LNCAP (cell line): ENCODE data around the gene TLE3.

ENCODE experiments used
- TF ChIP-seq, protein P1 (sequence below): fragments of 450-650 bp; IDR thresholded peaks from 2 replicates; pipeline ENCODE4 v1.5.1; 2017; ENCODE audit warnings: mild to moderate bottlenecking

TLE3 gene

GRCh38 chr15:70088887-70089691 lies 8.6 kb downstream of the TLE3 start:
- TF ChIP-seq, protein P1, sequence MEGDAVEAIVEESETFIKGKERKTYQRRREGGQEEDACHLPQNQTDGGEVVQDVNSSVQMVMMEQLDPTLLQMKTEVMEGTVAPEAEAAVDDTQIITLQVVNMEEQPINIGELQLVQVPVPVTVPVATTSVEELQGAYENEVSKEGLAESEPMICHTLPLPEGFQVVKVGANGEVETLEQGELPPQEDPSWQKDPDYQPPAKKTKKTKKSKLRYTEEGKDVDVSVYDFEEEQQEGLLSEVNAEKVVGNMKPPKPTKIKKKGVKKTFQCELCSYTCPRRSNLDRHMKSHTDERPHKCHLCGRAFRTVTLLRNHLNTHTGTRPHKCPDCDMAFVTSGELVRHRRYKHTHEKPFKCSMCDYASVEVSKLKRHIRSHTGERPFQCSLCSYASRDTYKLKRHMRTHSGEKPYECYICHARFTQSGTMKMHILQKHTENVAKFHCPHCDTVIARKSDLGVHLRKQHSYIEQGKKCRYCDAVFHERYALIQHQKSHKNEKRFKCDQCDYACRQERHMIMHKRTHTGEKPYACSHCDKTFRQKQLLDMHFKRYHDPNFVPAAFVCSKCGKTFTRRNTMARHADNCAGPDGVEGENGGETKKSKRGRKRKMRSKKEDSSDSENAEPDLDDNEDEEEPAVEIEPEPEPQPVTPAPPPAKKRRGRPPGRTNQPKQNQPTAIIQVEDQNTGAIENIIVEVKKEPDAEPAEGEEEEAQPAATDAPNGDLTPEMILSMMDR: no peak

GRCh38 chr15:70088455-70088854 lies 9.3 kb downstream of the TLE3 start:
- TF ChIP-seq, protein P1: no peak

- TF ChIP-seq, protein P1: no peak
Observed at GRCh38 chr15:70087708-70088352, 9.9 kb downstream of the TLE3 start.

- TF ChIP-seq, protein P1: no peak
Observed at GRCh38 chr15:70086636-70087035, 11.1 kb downstream of the TLE3 start.

DNA sequence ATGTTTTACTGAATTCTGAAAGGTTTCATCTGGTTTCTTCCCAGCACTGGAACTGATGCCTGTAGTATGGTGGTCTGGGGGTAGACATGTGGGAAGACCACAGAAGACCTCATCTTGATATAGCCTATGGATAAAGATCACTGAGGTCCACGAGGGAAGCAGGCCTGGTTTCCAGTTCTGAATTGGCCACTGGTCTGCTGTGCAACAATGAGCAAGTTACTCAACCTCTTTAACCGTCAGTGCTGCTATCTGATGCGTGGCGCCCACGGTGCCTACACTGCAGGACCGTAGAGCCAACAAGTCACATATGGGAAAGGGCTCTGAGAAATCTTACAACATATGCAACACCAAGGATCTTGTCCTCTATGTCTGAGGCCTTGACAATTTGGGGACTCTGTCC lies 13.3 kb downstream of the TLE3 start:
- TF ChIP-seq, protein P1: no peak

DNA sequence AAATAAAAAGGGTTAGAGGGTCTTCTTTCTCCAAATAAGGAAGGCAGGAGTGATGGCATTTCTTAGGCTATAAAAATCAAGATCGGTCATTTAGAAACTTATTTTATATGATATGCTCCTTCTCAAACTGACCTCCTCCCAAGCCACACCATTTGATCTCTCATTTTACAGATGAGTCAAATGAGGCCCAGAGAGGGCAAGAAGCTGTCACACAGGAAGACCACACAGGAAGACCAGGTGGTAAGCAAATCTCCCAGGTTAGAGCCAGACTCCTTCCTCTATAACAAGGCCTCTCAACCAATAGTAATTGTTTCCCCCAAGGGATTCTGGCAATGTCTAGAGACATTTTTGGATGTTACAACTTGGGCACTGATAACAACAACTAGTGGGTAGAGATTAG lies 13.8 kb downstream of the TLE3 start:
- TF ChIP-seq, protein P1: no peak

DNA sequence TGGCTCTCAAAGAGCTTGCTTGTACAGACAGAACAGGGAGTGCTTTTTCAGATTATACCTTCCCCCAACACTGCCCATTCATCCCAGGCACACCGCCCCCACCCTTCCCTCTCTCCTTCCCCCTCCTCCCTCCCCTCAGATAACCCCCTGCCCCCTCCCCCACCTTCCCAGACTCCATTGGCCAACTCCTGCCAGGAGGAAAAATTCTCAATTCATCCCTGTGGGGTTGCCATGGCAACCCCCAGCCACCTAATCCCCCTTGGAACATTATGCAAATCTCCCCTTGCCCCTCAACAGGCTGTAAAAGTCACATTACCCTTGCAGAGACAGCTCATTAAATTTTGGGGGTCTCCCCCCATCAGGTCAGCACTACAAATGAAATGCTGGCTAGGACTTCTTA lies 14.3 kb downstream of the TLE3 start:
- TF ChIP-seq, protein P1: no peak
